Measurements from ENCODE around the gene CTSL.

DNA sequence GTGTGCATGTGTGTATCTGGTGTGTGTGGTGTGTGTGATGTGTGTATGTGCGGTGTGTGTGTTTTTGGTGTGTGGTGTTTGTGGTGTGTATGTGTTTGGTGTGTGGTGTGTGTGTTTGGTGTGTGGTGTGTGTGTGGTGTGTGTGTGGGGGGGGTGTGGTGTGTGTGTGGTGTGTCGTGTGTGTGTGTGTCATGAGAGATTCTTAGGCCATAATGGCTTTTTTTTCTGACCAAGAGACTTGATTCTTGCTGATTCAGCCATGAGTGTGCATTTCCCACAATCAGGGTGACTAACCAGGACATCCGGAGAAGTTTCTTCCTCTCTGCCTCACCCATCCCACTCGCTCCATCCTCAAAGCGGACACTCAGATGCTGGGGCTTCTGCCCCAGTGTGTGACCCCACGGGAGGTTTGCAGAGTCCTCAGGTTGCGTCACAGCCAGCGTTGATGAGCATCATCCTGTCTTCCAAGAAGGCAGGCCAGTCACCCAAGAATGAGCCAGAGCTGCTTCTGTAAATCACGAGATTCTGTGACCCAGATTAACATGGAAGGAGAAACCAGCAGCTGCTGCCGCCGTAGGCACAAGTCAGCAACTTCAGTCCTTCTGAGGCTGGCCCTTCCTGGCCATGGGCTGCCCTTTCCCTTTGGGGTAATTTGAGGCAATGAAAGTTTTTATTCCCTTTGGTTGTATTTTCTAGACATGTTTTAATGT, 12.5 kb upstream of the CTSL start:
- TF ChIP-seq, protein P1, sequence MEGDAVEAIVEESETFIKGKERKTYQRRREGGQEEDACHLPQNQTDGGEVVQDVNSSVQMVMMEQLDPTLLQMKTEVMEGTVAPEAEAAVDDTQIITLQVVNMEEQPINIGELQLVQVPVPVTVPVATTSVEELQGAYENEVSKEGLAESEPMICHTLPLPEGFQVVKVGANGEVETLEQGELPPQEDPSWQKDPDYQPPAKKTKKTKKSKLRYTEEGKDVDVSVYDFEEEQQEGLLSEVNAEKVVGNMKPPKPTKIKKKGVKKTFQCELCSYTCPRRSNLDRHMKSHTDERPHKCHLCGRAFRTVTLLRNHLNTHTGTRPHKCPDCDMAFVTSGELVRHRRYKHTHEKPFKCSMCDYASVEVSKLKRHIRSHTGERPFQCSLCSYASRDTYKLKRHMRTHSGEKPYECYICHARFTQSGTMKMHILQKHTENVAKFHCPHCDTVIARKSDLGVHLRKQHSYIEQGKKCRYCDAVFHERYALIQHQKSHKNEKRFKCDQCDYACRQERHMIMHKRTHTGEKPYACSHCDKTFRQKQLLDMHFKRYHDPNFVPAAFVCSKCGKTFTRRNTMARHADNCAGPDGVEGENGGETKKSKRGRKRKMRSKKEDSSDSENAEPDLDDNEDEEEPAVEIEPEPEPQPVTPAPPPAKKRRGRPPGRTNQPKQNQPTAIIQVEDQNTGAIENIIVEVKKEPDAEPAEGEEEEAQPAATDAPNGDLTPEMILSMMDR (IDR thresholded peaks at IDR 0.05; ENCODE audit: borderline replicate concordance, extremely low read depth, low read length, poor library complexity, severe bottlenecking), result no peak
- no peak for TF ChIP-seq EZH2 (IDR thresholded peaks at IDR 0.05; ENCODE audit: borderline replicate concordance, low read depth, low read length, severe bottlenecking)

Measured in DND-41 (cell line).